Osteoblast (primary cell): ENCODE data around the gene FMN1. TPM values are rescaled to one million over a fixed set of nuclear protein-coding genes. Genes with fewer than 3 reads are reported as not detected.

Source experiments
- DNase-seq: peaks from one replicate; pipeline ENCODE4 v3.0.0; 2011; ENCODE audit warnings: low spot score, mixed read lengths; ENCODE audit not compliant: insufficient read length; ENCODE audit errors: missing footprints
- H2AFZ ChIP-seq: 2 replicates; pipeline ENCODE4 v1.6.0; 2011; ENCODE audit warnings: mild to moderate bottlenecking, low read length
- H3K27ac ChIP-seq: 2 replicates; pipeline ENCODE4 v1.5.1; 2011; ENCODE audit warnings: mild to moderate bottlenecking, low read depth, low read length, moderate library complexity
- H3K27me3 ChIP-seq: 2 replicates; pipeline ENCODE4 v1.6.0; 2012; ENCODE audit warnings: mild to moderate bottlenecking, control low read depth, inconsistent platforms, low read length, moderate library complexity; ENCODE audit not compliant: insufficient read depth
- H3K36me3 ChIP-seq: 2 replicates; pipeline ENCODE4 v1.5.1; 2011; ENCODE audit warnings: mild to moderate bottlenecking, low read length, control low read depth, moderate library complexity; ENCODE audit not compliant: insufficient read depth
- H3K4me1 ChIP-seq: 2 replicates; pipeline ENCODE4 v1.5.1; 2011; ENCODE audit warnings: mild to moderate bottlenecking, low read length, control low read depth, moderate library complexity; ENCODE audit not compliant: insufficient read depth
- H3K4me2 ChIP-seq: 2 replicates; pipeline ENCODE4 v1.6.0; 2011; ENCODE audit warnings: mild to moderate bottlenecking, low read length; ENCODE audit not compliant: insufficient read depth
- H3K4me3 ChIP-seq: fragments of 200-600 bp; sonication (generic); 3 replicates; pipeline ENCODE4 v1.5.1; 2012; ENCODE audit warnings: mild to moderate bottlenecking, low read length, inconsistent platforms; ENCODE audit not compliant: insufficient read depth
- H3K79me2 ChIP-seq: 2 replicates; pipeline ENCODE4 v1.6.0; 2012; ENCODE audit warnings: mild to moderate bottlenecking, low read length, control low read depth, inconsistent platforms; ENCODE audit not compliant: insufficient read depth
- H3K9me3 ChIP-seq: 2 replicates; pipeline ENCODE4 v1.5.1; 2011; ENCODE audit warnings: low read depth, low read length, control low read depth
- H4K20me1 ChIP-seq: 2 replicates; pipeline ENCODE4 v1.6.0; 2012; ENCODE audit warnings: mild to moderate bottlenecking, low read length, control low read depth; ENCODE audit not compliant: insufficient read depth
- total RNA-seq: library from RNA; depleted of rRNA; stranded (reverse); fragments of >200 nt; gene quantifications from 2 replicates; pipeline ENCODE4 v1.2.3, GENCODE V29; 2012
- TF ChIP-seq, protein P1 (sequence below): IDR thresholded peaks from 2 replicates; pipeline ENCODE4 v1.5.1; 2011; ENCODE audit warnings: mild to moderate bottlenecking, low read depth, low read length, moderate library complexity; ENCODE audit errors: extremely low read depth

FMN1 gene
- total RNA-seq, 1 donor: 9.0 TPM

GRCh38 chr15:33089878-33090757, 104.4 kb downstream of the FMN1 start:
- no peak overlapping the region for H3K27ac ChIP-seq
- no peak for DNase-seq
- peaks cover 10% of the 10 kb centered on the region for H3K79me2 ChIP-seq
- H3K4me3 ChIP-seq: no peak overlapping the region
- no peaks in the 10 kb centered on the region for H4K20me1 ChIP-seq
- no peaks in the 10 kb centered on the region for H3K27me3 ChIP-seq
- H3K9me3 ChIP-seq: no peaks in the 10 kb centered on the region
- H3K4me2 ChIP-seq: no peak overlapping the region
- peak overlapping the region; percentile 82 for H2AFZ ChIP-seq
- no peaks in the 10 kb centered on the region for H3K36me3 ChIP-seq
- H3K4me1 ChIP-seq: peaks cover 39% of the 10 kb centered on the region
- TF ChIP-seq, protein P1, sequence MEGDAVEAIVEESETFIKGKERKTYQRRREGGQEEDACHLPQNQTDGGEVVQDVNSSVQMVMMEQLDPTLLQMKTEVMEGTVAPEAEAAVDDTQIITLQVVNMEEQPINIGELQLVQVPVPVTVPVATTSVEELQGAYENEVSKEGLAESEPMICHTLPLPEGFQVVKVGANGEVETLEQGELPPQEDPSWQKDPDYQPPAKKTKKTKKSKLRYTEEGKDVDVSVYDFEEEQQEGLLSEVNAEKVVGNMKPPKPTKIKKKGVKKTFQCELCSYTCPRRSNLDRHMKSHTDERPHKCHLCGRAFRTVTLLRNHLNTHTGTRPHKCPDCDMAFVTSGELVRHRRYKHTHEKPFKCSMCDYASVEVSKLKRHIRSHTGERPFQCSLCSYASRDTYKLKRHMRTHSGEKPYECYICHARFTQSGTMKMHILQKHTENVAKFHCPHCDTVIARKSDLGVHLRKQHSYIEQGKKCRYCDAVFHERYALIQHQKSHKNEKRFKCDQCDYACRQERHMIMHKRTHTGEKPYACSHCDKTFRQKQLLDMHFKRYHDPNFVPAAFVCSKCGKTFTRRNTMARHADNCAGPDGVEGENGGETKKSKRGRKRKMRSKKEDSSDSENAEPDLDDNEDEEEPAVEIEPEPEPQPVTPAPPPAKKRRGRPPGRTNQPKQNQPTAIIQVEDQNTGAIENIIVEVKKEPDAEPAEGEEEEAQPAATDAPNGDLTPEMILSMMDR: no peak

DNA sequence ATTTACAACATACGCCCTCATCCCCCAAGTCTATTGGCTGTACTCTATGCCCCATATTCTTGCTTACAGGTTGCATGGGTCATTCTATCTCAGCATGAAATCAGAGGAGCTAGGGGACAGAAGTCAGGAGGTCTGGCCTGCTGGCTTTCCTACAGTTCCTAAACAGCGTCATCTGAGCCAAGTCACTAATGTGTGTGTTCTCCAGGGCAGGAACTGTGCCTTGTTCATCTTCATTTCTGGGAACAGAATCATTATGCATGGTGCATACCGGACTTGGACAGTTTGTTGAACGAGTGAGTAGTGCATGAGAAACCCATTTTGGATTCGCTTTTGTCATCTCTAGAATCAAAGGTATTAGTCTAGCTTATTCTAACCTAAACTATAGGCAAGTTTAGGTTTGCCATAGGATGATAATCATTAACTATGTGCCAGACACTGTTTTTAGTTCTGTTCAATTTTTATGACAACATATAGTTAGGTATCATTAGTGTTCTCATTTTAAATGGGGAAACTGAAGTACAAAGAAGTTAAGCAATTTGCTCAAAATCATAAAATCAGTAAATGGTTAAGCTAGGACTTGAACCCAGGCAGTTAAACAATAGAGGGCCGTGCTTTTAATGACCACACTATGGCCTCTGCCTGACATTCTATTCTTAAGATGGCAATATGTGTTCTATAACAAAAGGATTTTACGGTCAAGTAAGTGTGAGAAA, 105.2 kb downstream of the FMN1 start:
- no peak overlapping the region for H3K27ac ChIP-seq
- no peaks in the 10 kb centered on the region for H3K9me3 ChIP-seq
- H3K27me3 ChIP-seq: no peaks in the 10 kb centered on the region
- no peaks in the 10 kb centered on the region for H4K20me1 ChIP-seq
- H3K36me3 ChIP-seq: no peaks in the 10 kb centered on the region
- no peak overlapping the region for H2AFZ ChIP-seq
- no peak overlapping the region for H3K4me3 ChIP-seq
- DNase-seq: peak; percentile 52
- H3K4me2 ChIP-seq: no peak overlapping the region
- TF ChIP-seq, protein P1: no peak
- H3K4me1 ChIP-seq: peaks cover 33% of the 10 kb centered on the region
- H3K79me2 ChIP-seq: peaks cover 10% of the 10 kb centered on the region

- H3K36me3 ChIP-seq: no peaks in the 10 kb centered on the region
- TF ChIP-seq, protein P1: peak; percentile 69
- no peaks in the 10 kb centered on the region for H3K9me3 ChIP-seq
- peaks cover 5% of the 10 kb centered on the region for H3K79me2 ChIP-seq
- peak overlapping the region; percentile 33 for H3K27ac ChIP-seq
- H3K4me3 ChIP-seq: no peak overlapping the region
- peak; percentile 37 for DNase-seq
- peak overlapping the region; percentile 45 for H3K4me2 ChIP-seq
- no peaks in the 10 kb centered on the region for H4K20me1 ChIP-seq
- no peaks in the 10 kb centered on the region for H3K27me3 ChIP-seq
- peaks cover 21% of the 10 kb centered on the region for H3K4me1 ChIP-seq
- H2AFZ ChIP-seq: peak overlapping the region; percentile 53
Observed at GRCh38 chr15:33086500-33087121, 107.9 kb downstream of the FMN1 start.
